GM21515 (cell line): ENCODE measurements around the gene CYP24A1.

ENCODE experiments used
- ATAC-seq: cut with Tn5 transposase; IDR thresholded peaks from one replicate; pipeline ENCODE4 v1.9.1; 2021; ENCODE audit not compliant: unreplicated experiment

Gene CYP24A1

GRCh38 chr20:54177378-54177777 is 3.6 kb upstream of the CYP24A1 start:
- ATAC-seq = no peak

GRCh38 chr20:54176610-54177009 is 2.8 kb upstream of the CYP24A1 start:
- no peak for ATAC-seq

- ATAC-seq = no peak
These were observed 830 bp upstream of the CYP24A1 start for GRCh38 chr20:54174457-54175175.

GRCh38 chr20:54172856-54173652 is 732 bp downstream of the CYP24A1 start:
- no peak for ATAC-seq

DNA sequence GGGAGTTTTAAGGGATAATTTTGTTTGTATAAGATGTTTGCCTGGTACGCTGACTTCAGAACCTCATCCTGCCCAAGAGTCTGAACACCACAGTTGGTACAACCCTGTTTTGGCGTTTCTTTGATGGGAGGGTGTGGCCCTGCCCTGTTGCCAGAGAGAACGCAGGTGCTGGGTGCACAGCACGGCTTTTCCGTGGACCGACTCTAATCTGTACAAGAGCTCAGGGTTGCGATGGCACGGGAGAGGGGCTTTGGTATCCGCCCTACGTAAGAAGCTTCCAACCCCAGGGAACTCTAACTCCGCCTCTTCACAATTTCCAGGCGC is 1.3 kb downstream of the CYP24A1 start:
- no peak for ATAC-seq

DNA sequence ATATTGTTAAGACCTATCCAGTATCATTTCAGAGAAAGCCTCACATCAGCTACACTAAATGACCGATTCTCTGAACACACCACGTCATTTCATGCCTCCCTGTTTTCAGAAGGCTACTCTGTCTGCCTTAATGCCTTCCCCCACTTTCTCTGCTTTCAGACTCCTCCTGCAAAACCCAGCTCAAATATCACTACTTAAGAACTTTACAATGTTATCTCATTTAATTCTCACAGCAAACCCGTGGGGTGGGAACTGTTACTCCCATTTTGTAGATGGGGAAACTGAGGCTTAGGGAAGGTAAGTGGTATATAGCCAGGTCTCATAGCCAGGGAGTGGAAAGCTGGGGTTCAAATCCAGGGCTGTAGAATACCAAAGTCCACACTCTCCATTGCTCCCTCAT is 2.8 kb downstream of the CYP24A1 start:
- ATAC-seq = no peak

GRCh38 chr20:54170026-54170471 is 3.7 kb downstream of the CYP24A1 start:
- ATAC-seq = no peak

DNA sequence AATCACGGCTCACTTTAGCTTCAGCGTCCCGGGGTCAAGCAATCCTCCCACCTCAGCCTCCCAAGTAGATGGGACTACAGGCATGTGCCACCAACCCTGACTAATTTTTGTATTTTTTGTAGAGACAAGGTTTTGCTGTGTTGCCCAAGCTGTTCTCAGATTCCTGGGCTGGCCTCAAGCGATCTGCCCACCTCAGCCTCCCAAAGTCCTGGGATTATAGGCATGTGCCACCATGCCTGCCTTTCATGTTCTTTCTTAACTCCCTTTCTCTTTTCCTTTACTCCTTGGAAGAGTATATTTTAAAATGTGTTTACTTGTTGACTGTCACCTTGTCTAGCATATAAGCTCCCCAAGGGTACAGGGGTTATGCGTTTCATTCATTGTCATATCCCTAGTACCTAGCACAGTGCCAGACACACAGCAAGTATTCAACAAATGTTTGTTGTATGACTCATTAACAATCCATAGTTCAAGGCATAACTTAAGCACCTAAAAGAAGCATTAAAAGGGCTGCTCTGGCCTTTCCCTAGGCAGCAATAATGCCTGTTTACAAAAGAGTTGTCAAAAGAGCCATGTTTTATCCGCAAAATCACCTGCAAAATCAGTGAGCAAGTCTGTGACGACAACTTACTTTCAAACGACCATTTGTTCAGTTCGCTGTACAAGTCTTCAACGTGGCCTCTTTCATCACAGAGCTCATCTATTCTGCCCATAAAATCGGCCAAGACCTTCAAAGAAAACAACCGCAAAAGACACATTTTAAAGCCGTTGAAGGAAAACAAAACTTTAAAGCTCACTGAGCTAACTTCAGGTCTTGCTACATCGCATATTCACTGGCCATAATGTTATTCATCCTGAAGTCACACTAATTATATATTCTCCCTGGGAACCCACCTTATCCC is 4.6 kb downstream of the CYP24A1 start:
- no peak for ATAC-seq

GRCh38 chr20:54167909-54168872 is 5.6 kb downstream of the CYP24A1 start:
- no peak for ATAC-seq

DNA sequence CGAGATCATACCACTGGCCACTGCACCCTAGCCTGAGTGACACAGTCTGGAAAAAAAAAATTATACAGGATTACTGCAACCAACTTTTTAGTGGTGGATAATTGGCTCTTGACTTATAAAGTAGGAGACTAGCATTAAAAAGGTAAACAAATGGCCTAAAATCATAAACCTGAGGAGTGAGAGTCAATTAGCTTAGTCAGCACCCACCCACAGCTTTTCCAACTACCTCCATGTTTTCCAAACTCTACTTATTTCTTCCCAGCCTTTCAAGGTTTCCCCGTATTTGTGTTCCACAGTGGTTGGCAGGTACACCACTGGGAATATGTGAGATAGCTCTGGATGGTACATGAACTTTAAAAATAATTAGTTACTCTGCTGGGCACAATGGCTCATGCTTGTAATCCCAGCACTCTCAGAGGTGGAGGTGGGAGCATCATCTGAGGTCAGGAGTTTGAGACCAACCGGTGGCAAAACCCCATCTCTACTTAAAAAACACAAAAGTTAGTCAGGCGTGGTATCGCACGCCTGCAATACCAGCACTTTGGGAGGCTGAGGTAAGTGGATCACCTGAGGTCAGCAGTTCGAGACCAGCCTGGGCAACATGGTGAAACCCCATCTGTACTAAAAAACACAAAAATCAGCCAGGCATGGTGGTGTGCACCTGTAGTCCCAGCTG is 6.7 kb downstream of the CYP24A1 start:
- no peak for ATAC-seq

- no peak for ATAC-seq
These were observed 8.0 kb downstream of the CYP24A1 start for GRCh38 chr20:54165803-54166202.

GRCh38 chr20:54165014-54165413 is 8.8 kb downstream of the CYP24A1 start:
- ATAC-seq = no peak

- ATAC-seq = no peak
These were observed 10.4 kb downstream of the CYP24A1 start for GRCh38 chr20:54163402-54163801.

- no peak for ATAC-seq
These were observed 11.3 kb downstream of the CYP24A1 start for GRCh38 chr20:54162378-54163009.

DNA sequence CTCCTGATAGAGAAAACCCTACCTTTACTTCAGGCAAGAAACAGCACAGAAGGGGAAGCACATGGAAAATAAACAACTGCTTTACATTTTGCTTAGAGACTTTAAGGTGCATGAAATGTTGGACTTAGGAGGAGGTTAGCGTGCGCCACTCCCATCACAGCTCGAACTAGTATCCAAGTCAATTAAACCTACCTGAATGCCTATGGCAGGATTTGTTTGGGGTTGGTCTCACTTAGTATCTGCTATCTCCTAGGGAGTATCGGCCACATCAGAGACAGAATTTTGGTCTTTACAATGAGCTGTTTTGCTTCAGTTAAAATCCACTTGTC is 12.0 kb downstream of the CYP24A1 start:
- no peak for ATAC-seq

DNA sequence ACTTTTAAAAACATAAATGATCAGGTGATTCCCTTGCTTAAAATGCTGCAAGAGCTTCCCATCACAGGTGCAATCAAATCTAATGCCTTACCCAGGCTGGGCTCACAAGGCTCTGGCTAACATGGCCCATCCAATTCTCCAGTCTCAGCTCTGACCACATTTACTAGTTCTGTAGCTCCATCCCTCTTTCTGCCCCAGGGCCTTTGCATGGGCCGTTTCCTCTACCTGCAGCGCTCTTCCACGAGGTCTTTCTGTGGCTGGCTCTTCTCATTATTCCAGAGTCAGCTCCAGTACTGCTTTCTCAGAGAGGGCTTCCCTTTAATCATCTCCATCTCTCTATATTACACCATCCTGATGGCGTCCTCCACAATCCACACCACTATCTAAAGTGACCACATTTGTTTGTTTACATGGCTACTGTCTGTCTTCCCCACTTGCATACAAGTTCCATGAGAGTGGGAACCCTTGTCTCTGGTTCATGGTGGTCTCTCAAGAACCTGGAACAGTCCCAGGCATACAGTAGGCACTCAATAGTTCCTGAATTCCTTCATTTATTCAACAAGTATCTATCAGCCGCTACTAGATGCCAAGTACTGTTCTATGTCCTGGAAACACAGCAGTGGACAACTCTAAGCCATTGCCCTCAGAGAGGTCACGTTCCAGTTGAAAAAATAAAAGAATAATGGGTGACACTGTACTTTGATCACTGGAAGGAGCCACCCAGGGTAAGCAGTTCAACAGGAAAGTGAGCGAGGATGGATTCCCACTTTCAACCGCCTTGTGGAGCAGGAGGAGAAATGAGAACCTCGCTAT is 12.6 kb downstream of the CYP24A1 start:
- ATAC-seq = no peak

DNA sequence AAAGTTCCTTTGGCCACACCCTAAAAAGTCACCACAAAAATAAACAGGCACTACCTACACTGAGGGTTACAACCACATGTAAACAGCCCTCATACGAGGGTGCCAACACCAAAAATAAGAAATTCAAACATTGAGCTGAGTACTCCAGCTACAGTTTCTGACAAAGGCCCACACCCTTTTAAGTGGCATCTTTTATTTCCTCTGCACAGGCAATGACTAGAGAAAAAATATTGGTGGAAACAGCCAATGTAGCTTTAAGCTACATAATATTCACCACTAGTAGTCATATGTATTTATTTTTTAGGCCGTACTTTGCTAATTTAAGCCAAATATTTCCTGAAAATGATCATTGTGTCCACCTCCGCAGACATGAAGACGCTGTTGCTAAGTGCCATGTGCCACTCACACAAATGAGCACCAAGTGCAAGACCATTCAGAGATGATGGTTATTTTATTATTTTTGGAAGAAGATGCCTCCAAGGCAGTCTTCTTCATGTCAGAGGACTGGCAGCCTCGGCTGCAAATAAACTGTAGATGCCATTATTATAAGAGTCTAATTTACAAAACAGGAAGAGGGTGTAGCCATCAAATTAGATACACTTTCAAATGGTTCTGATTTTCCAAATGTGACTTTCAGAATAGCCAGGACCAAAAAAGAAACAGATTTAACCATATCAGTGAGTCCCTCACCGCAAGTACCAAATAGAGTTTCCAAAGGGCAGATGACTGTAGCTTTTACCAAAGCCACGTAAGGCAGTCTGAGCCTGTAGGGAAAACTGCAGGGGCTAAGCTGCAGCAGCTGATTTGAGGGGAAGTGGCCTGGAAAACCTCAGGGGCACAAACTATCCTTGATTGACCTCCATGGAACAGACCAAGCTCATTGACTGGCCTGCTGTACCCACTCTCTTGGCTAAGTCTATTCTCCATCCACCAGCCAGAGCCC is 13.4 kb downstream of the CYP24A1 start:
- no peak for ATAC-seq
